ENCODE data around the gene PTPRS.
"Not testable (repeated sequence)": the region's sequence is repeated elsewhere in the genome, so short reads cannot be mapped to it uniquely, and the experiment has no call there.

Gene PTPRS

DNA sequence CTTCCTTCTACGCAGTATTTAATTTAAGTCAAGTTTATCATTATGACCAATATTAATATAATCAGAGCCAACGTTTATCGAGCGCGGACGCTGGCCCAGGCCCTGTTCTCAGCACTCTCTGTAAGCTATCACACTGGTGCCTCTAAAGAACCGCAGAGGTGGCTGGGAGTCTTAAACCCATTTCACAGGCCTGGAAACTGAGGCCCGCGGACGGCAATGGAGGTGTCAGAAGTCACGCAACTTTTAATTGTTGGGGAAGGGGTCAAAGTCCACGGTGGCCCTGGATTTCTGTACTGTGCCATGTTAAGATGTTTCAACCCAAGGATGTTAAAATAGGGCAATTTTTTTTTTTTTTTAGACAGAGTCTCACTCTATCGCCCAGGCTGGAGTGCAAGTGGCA, 8.8 kb downstream of the PTPRS start:
- no peak for DNase-seq

DNA sequence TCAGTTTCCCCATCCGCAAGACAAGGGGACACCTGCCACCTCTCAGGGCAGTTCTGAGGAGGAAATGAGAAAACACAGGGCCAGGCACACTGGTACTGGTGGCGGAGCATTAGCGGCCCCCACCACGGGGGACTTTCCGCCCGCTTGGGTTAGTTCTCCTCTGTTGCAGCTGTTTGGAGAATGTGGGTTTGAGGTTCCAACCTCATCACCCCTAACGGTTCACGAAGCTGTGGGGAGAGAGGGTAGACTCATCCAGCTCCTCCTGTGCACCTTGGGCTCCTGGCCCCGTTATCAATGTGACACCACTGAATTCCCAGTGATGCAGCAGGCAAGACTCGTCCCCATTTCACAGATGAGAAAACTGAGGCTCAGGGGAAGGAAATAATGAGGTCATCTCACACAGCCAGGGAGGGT, 10.3 kb downstream of the PTPRS start:
- DNase-seq, result no peak

GRCh38 chr19:5329141-5329540, 11.5 kb downstream of the PTPRS start:
- no peak for DNase-seq

DNA sequence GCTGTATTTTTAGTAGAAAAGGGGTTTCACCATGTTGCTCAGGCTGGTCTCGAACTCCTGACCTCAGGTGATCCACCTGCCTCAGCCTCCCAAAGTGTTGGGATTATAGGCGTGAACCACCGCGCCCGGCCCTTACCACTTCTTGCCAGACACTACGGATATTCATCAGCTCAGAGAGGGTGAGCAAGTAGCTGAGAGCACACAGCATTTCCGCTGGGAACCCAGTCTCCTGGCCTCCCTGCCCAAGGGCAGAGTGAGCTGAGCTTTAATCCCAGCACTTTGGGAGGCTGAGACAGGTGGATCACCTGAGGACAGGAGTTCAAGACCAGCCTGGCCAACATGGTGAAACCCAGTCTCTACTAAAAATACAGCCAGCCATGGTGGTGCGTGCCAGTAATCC, 12.2 kb downstream of the PTPRS start:
- DNase-seq, result not testable (repeated sequence)

GRCh38 chr19:5326986-5327623, 13.5 kb downstream of the PTPRS start:
- no peak for DNase-seq

DNA sequence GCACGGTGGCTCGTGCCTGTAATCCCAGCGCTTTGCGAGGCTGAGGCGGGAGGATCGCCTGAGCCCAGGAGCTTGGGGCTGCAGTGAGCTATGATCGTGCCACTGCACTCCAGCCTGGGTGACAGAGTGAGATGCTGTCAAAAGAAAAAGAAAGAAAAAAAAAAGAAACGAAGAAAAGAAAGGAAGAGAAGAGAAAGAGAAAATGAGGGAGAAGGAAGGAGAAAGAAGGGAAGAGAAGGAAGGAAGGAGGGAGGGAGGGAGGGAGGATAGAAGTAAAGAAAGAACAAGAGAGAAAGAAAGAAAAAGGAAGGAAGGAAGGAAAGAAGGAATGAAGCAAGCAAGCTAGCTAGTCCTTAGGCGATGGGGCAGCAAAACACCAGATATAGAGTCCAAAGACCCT, 14.1 kb downstream of the PTPRS start:
- no peak for DNase-seq

GRCh38 chr19:5324947-5325346, 15.7 kb downstream of the PTPRS start:
- no peak for DNase-seq

- no peak for DNase-seq
Observed at GRCh38 chr19:5323475-5323811, 17.2 kb downstream of the PTPRS start.

- no peak for DNase-seq
Observed at GRCh38 chr19:5321851-5322681, 18.5 kb downstream of the PTPRS start.

- DNase-seq, result no peak
Observed at GRCh38 chr19:5321066-5321642, 19.5 kb downstream of the PTPRS start.

DNA sequence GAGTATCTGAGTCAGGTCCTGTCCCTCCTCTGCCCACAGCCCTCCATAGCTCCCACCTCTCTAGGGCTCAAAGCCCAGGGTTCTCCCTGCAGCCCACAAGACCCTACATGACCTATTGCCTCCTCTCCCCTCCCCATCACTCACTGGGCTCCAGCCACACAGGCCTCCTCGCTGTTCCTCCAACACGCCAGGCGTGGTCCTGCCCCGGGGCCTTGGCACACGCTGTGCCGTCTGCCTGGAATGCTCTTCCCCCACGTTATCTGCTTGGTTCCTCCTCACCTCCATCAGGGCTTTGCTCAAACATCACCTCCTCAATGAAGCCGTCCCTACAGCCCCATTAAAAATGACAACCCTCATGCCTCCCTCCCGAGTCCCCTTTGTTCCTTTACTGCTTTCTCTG, 21.1 kb downstream of the PTPRS start:
- DNase-seq, result no peak

DNA sequence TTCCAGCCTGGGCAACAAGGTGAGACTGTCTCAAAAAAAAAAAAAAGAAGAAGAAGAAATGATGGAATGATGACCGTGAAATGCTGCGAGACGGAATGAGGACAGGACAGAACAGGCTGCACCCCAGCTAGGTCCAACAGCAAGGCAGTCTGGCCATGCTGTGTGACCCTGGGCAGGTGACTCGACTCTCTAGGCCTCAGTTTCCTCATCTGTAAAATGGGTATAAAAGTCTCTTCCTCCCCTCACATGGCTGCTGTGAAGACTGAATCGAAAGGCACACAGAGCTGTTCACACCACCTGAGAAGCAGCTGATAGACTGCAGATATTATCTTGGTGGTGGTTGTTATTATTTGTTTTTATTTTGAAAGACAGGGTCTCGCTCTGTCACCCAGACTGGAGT, 22.3 kb downstream of the PTPRS start:
- no peak for DNase-seq

- DNase-seq, result no peak
Observed at GRCh38 chr19:5317321-5317720, 23.3 kb downstream of the PTPRS start.

DNA sequence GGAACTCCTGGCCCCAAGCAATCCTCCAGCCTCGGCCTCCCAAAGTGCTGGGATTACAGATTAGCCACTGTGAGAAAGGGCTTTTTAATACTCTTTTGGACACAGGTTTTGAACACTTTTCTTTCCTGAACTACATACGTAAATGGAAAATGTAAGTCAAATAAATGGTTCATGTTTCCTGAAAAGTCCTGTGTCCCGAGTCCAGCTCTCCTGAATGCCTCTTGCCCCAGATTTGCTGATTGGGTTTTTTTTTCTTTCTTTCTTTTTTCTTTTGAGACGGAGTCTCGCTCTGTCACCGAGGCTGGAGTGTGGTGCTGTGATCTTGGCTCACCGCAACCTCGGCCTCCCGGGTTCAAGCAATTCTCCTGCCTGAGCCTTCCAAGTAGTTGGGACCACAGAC, 24.5 kb downstream of the PTPRS start:
- DNase-seq, result no peak

DNA sequence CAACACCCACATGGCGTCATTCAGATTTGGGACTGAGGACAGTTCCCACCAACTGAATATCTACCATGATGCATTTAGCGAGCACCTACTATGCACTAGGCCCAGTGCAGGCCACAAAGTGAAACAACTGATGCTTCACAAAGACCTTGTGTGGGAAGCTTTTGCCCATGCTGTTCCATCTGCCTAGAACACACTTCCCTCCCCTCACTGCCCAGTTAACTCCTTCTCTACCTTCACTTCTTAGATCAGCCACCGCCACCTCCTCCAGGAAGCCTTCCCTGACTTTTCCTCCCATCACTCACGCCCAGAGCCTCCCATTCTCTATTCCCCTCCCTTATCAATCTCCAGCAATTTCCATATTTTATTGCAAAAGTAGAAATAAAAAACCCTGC, 25.7 kb downstream of the PTPRS start:
- DNase-seq, result no peak

- DNase-seq, result no peak
Observed at GRCh38 chr19:5314012-5314906, 26.4 kb downstream of the PTPRS start.

- DNase-seq, result no peak
Observed at GRCh38 chr19:5313307-5313706, 27.3 kb downstream of the PTPRS start.

- no peak for DNase-seq
Observed at GRCh38 chr19:5312058-5312457, 28.6 kb downstream of the PTPRS start.

DNA sequence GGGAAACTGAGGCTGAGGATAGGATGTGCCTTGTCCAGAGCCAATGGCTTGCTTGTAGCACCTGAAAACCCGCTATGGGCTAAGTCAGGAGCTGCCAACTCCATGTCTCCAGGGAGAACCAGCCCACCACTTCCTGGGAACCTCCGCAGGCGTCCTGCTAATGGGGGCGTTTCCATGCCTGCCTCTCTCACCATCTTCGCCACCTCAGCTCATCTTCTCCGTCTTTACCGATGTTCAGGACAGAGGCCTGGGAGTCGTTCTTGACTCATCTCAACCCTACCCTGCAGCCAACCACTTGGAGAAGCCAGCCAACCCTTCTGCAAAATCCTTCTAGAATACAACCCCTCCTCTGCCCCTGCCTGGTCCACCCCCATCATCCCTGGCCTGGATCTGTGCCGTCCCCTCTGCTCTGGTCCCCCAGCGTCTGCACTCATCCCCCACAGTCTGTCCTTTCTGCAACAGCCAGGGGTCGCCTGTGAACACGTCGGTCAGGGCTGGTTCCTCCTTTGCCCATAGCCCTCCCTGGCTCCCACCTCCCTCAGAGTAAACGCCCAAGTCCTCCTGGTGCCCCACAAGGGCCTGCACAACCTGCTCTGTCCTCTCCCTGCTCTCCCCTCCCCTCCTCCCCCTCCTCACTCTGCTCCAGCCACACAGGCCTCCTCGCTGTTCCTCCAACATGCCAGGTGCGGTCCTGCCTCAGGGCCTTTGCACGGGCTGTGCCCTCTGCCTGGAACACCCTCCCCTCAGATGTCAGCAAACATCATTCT, 31.0 kb downstream of the PTPRS start:
- DNase-seq, result no peak

GRCh38 chr19:5308451-5309437, 31.9 kb downstream of the PTPRS start:
- no peak for DNase-seq

DNA sequence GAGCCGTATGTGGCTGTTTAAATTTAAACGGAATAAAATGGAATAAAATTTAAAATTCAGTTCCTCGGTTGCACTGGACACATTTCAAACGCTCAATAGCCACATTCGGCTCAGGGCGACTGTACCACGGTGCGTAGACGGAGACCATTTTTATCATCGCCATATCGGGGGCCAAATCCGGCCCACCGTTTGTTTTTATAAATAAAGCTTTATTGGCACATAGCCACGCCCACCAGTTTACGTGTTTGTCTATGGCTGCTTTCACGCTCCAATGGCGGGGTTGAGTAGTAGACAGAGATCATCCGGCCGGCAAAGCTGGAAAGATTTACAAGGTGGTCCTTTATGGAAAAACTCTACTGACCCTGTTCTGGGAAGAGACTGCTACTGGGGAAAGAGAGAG, 33.0 kb downstream of the PTPRS start:
- DNase-seq, result no peak
